ENCODE results near the gene SLC9A9. TPM values are rescaled to one million over a fixed set of nuclear protein-coding genes. Genes with fewer than 3 reads are reported as not detected.

Gene SLC9A9
- total and polyA plus RNA-seq, 2 of the 8 experiments (the other 6 are each of a cell fraction or from before 2014, with no cell fraction given): 0.48 to 1.1 TPM

DNA sequence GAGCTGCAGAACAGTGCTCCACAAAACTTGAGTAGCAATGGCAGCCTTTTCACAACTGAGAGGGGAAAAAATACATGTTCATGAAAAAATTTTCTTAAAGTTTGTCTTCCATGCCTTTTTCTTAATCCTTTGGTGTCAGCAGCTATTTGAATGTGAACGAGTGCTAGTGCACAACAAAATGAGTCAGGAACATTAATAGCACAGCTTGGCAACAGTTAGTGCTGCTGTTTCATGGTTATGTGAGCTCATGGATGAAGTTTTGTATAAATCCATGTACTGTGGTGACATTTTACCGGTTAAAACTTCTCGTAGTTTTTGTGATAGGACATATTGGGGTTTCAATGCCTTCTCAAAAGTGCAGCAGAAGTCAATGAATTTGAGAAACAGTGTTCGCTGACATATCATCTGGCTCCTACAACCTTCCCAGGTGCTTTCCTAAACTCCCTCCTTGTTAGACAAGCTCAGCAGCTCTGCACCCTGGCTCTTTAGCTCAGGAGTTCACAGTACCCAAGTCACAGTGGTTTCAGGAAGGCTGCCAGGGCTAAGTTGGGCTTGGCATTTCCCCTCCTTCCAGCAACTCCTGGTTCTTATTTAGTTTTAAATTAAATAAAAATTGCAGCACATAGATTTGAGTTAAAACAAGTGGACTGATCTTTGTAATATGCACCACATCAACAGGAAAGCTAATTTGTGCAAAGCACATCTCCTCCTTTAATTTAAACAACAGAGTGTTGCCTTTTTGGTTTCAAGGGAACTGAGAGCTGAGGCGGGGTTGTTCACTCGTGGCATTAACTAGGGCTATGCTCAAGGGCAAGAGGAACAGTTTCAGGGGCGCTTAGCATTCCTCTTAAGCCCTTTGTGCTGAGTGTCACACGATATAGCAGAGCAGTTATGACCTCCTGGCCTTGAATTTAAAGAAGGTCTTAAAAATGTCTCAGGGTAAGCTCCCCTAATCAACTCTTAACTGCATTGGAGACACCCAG is 365.9 kb downstream of the SLC9A9 start:
- no peak for FAIRE-seq

More for the DNA sequence above, 365.9 kb downstream of the SLC9A9 start:
- DNase-seq (ENCODE audit: low read depth in 1 of 2, low spot score in 2 of 2): no peak
- Histone ChIP-seq H3K79me1 (ENCODE audit: low read depth, low read length) (no peaks in the 10 kb centered on the region), H2BK120ac (replicated peaks; ENCODE audit: low read depth, low read length) (no peak overlapping the region), H3K23ac (ENCODE audit: insufficient read length) (no peak overlapping the region), H3K36me3 (ENCODE audit: control insufficient read depth in 2 of 4, insufficient read depth in 4 of 4, low read length in 3 of 4) (no peaks in the 10 kb centered on the region), H3K27me3 (replicated peaks in 1 of 4; ENCODE audit: control insufficient read depth in 3 of 4, extremely low read depth in 1 of 4, insufficient read depth in 3 of 4, low read length in 3 of 4) (no peaks in the 10 kb centered on the region; a peak in 1 of 7 replicates), H4K91ac (replicated peaks; ENCODE audit: insufficient read length, low read length) (no peak overlapping the region), H4K8ac (ENCODE audit: extremely low read depth, insufficient read depth, low read length) (no peak overlapping the region), H3K9me3 (ENCODE audit: insufficient read depth in 2 of 2, low read depth in 1 of 2, low read length in 1 of 2) (no peaks in the 10 kb centered on the region), H2BK5ac (ENCODE audit: low read depth, low read length) (no peak overlapping the region), H2AK5ac (ENCODE audit: low read depth, low read length) (no peak overlapping the region), H3K4me1 (replicated peaks in 1 of 4; ENCODE audit: control insufficient read depth in 3 of 4, insufficient read depth in 4 of 4, low read length in 3 of 4) (peaks cover 0 to 8% (median under 1%) of the 10 kb centered on the region in 4 experiments; a peak in 3 of 7 replicates), H3K4me2 (ENCODE audit: insufficient read depth in 1 of 2, low read depth in 2 of 2, low read length in 2 of 2) (no peak overlapping the region), H2AFZ (ENCODE audit: low read length) (no peak overlapping the region), H4K20me1 (replicated peaks in 1 of 2; ENCODE audit: control insufficient read depth in 1 of 2, insufficient read depth in 2 of 2, low read length in 2 of 2) (no peaks in the 10 kb centered on the region), H2BK20ac (ENCODE audit: low read length) (no peak overlapping the region), H3K23me2 (ENCODE audit: low read depth, low read length) (no peaks in the 10 kb centered on the region), H3K14ac (ENCODE audit: insufficient read length) (no peak overlapping the region), H3K27ac (ENCODE audit: low read depth, low read length) (no peak overlapping the region), H2BK12ac (ENCODE audit: low read depth, low read length) (no peak overlapping the region), H3K9ac (replicated peaks in 1 of 4; ENCODE audit: extremely low read depth in 1 of 4, low read depth in 3 of 4, low read length in 3 of 4) (no peak overlapping the region), H4K5ac (ENCODE audit: insufficient read length, low read depth, low read length) (no peak overlapping the region), H3K56ac (replicated peaks; ENCODE audit: insufficient read length, low read depth, low read length) (no peak overlapping the region), H2BK15ac (ENCODE audit: low read length) (no peak overlapping the region), H3K4me3 (ENCODE audit: extremely low read depth in 1 of 4, insufficient read depth in 2 of 4, low read depth in 3 of 4, low read length in 4 of 4) (no peak overlapping the region), H3K4ac (replicated peaks; ENCODE audit: insufficient read length, low read depth, low read length) (no peak overlapping the region), H3K18ac (ENCODE audit: extremely low read depth, low read length) (no peak overlapping the region), H3K79me2 (ENCODE audit: control insufficient read depth in 1 of 2, insufficient read depth in 2 of 2, low read length in 2 of 2) (no peaks in the 10 kb centered on the region)
- CTCF ChIA-PET (ENCODE audit: partially characterized antibody): interaction anchor here (1.1 to 1.2 kb wide), 2 partner anchors 168 to 361 kb away, joined by 3 read pairs; no protein-coding TSS in a partner anchor
- 86% methylated on average over 8 of the region's 8 CpGs; no CpG with 5 or more reads in 1 of the 2 experiments for WGBS, 2 experiments (ENCODE audit: extremely low coverage in 1 of 2, insufficient coverage in 1 of 2, insufficient read length in 1 of 2, insufficient replicate concordance in 2 of 2, low coverage in 1 of 2, low lambda C conversion rate in 2 of 2, missing lambda C conversion rate in 1 of 2)
- TF ChIP-seq TBP (IDR thresholded peaks at IDR 0.05; ENCODE audit: low read depth, low read length) (no peak), SIN3A (conservative IDR thresholded peaks at IDR 0.05 in 1 of 2, IDR thresholded peaks at IDR 0.05 in 1 of 2; ENCODE audit: low read depth in 1 of 2, low read length in 2 of 2) (no peak), NRF1 (IDR thresholded peaks at IDR 0.05; ENCODE audit: low read depth, low read length) (no peak), BACH1 (IDR thresholded peaks at IDR 0.05; ENCODE audit: low read length) (no peak), NANOG (IDR thresholded peaks at IDR 0.05; ENCODE audit: insufficient read depth, low read depth, low read length, poor library complexity, severe bottlenecking) (no peak), HDAC6 (IDR thresholded peaks at IDR 0.05; ENCODE audit: low read depth, low read length) (no peak), E2F6 (IDR thresholded peaks at IDR 0.05) (no peak), SUZ12 (IDR thresholded peaks at IDR 0.05; ENCODE audit: low read length) (no peak)
- POLR2A ChIA-PET (ENCODE audit: partially characterized antibody): no interaction called here
